Bladder microvascular endothelial cell (primary cell): ENCODE data around the gene TNFSF15. TPM values are rescaled to one million over a fixed set of nuclear protein-coding genes. Genes with fewer than 3 reads are reported as not detected.

Experiments
- total RNA-seq: library from RNA; depleted of rRNA; stranded (reverse); fragments of >200 nt; gene quantifications from 2 replicates; pipeline ENCODE4 v1.2.3, GENCODE V29; 2014

Gene TNFSF15
- total RNA-seq: 0.32 and 11.5 TPM in 2 replicates

GRCh38 chr9:114805670-114806525 lies at the start of gene TNFSF15:
TSS of gene TNFSF15 (minus strand) at chr9:114806039. CDS start at chr9:114806012, 27 bp downstream.

Other genes with a start within 250 kb of the TNFSF15 start
- gene ATP6V1G1, start 218.3 kb downstream of the TNFSF15 start, total RNA-seq: 112 and 116 TPM in 2 replicates
- gene TMEM268, start 194.7 kb downstream of the TNFSF15 start, total RNA-seq: 1.5 and 2.7 TPM in 2 replicates
- not detected in 2 replicates for gene TEX53, start 148.2 kb downstream of the TNFSF15 start, total RNA-seq
- not detected in 2 replicates for gene TEX48, start 123.8 kb downstream of the TNFSF15 start, total RNA-seq
- gene TNFSF8, start 124.6 kb upstream of the TNFSF15 start, total RNA-seq: not detected in 2 replicates